Caco-2 (cell line): Measurements from ENCODE around the gene ITPKC. TPM values are rescaled to one million over a fixed set of nuclear protein-coding genes. Genes with fewer than 3 reads are reported as not detected.

Experiments used
- BruUV-seq: library from RNA; stranded (reverse); fragments of 400-500 nt; replicated peaks from 2 replicates; lab custom pipeline; 2021; lab: Mats Ljungman, UMichigan
- CTCF ChIA-PET: fragments of 300-600 bp; sonication (Branson Sonifier 250); formaldehyde crosslinking; loops from one replicate; lab custom pipeline; 2022; ENCODE audit warnings: antibody characterized with exemption; lab: Charles Lee
- POLR2A ChIA-PET: fragments of 300-600 bp; sonication (Branson Sonifier 250); formaldehyde crosslinking; loops from one replicate; lab custom pipeline; 2022; ENCODE audit warnings: antibody characterized with exemption; lab: Charles Lee
- DNase-seq, 2 experiments: peaks; one replicate each; pipeline versions ENCODE4 v3.0.0 to v3.0.0-alpha.2; 2020 to 2022
- H3K27me3 ChIP-seq: replicated peaks from 2 replicates; pipeline ENCODE4 v1.6.0; 2011; ENCODE audit warnings: low read length; ENCODE audit not compliant: control insufficient read depth, insufficient read depth
- H3K36me3 ChIP-seq: 2 replicates; pipeline ENCODE4 v1.5.1; 2011; ENCODE audit warnings: low read length; ENCODE audit not compliant: control insufficient read depth, insufficient read depth
- H3K4me1 ChIP-seq: fragments of 250-450 bp; sonication (Bioruptor Pico); 2 replicates; pipeline ENCODE4 v1.5.1; 2020; ENCODE audit warnings: mild to moderate bottlenecking
- H3K4me3 ChIP-seq: 2 replicates; pipeline ENCODE4 v1.5.1; 2011; ENCODE audit warnings: low read depth, mild to moderate bottlenecking, control low read depth, low read length
- H3K9me3 ChIP-seq: fragments of 250-450 bp; sonication (Bioruptor Pico); 2 replicates; pipeline ENCODE4 v1.5.1; 2020; ENCODE audit warnings: mild to moderate bottlenecking, moderate library complexity
- H3K27ac Mint-ChIP-seq: one replicate; pipeline ENCODE4 v1.8.0; 2022; ENCODE audit warnings: mixed read lengths; ENCODE audit not compliant: unreplicated experiment
- H3K27me3 Mint-ChIP-seq: one replicate; pipeline ENCODE4 v1.8.0; 2022; ENCODE audit warnings: mixed read lengths; ENCODE audit not compliant: insufficient read depth, unreplicated experiment
- H3K36me3 Mint-ChIP-seq: one replicate; pipeline ENCODE4 v1.8.0; 2022; ENCODE audit warnings: mild to moderate bottlenecking, mixed read lengths; ENCODE audit not compliant: insufficient read depth, unreplicated experiment
- H3K4me1 Mint-ChIP-seq: one replicate; pipeline ENCODE4 v1.8.0; 2022; ENCODE audit warnings: low read depth, mixed read lengths; ENCODE audit not compliant: unreplicated experiment
- H3K4me3 Mint-ChIP-seq: one replicate; pipeline ENCODE4 v1.8.0; 2022; ENCODE audit warnings: mild to moderate bottlenecking, moderate library complexity, mixed read lengths; ENCODE audit not compliant: unreplicated experiment
- H3K9me3 Mint-ChIP-seq: one replicate; pipeline ENCODE4 v1.8.0; 2022; ENCODE audit warnings: mixed read lengths; ENCODE audit not compliant: unreplicated experiment
- CTCF ChIP-seq, 2 experiments: fragments of 200-600 bp in 1 of 2; IDR thresholded peaks; 1 replicate in 1 of 2; 2 replicates in 1 of 2; pipeline versions ENCODE4 v1.5.1 to v1.8.0; 2011 to 2022; ENCODE audit warnings: antibody characterized with exemption in 1 of 2, control low read depth in 1 of 2, inconsistent platforms in 1 of 2, low read depth in 1 of 2, low read length in 1 of 2, mild to moderate bottlenecking in 1 of 2, moderate library complexity in 1 of 2; ENCODE audit not compliant: insufficient read depth in 1 of 2, severe bottlenecking in 1 of 2, unreplicated experiment in 1 of 2
- intact Hi-C: fragments of 100-400 bp; cut with micrococcal nuclease; formaldehyde crosslinking; loops from one replicate; pipeline ENCODE4 v1.10.0; 2022; ENCODE audit not compliant: unreplicated experiment
- total RNA-seq: library from RNA; stranded (reverse); gene quantifications from 2 replicates; pipeline ENCODE4 v1.2.3, GENCODE V29; 2022

Gene ITPKC
- total RNA-seq, 1 experiment from 2014 or later: 31.2 TPM

GRCh38 chr19:40713939-40714338 lies 3.0 kb upstream of the ITPKC start:
- H3K4me3 ChIP-seq: no peak overlapping the region
- POLR2A ChIA-PET: no interaction called here
- H3K27ac Mint-ChIP-seq: no peak overlapping the region

GRCh38 chr19:40714441-40715299 lies 2.2 kb upstream of the ITPKC start:
- Mint-ChIP-seq H3K27ac (peak overlapping the region; percentile 93), H3K36me3 (peaks cover 71% of the 10 kb centered on the region), H3K4me1 (peaks cover 8% of the 10 kb centered on the region), H3K27me3 (no peaks in the 10 kb centered on the region), H3K4me3 (peak overlapping the region; percentile 84), H3K9me3 (no peaks in the 10 kb centered on the region)
- intact Hi-C loops: loop anchor here (1.0 kb wide), 1 partner anchor 24 kb away; the partner anchor contains the start of gene NUMBL
- TF ChIP-seq CTCF (IDR thresholded peaks at IDR 0.05; ENCODE audit: insufficient read depth in 1 of 2, low read depth in 1 of 2, low read length in 1 of 2, severe bottlenecking in 1 of 2, unreplicated experiment in 1 of 2): no peak
- peak; percentile 94 to 97 for DNase-seq
- Histone ChIP-seq H3K9me3 (no peaks in the 10 kb centered on the region), H3K36me3 (peaks cover 4% of the 10 kb centered on the region), H3K27me3 (no peaks in the 10 kb centered on the region), H3K4me1 (peaks cover 3% of the 10 kb centered on the region; the same call in 1 of the 2 replicates), H3K4me3 (peak overlapping the region; percentile 67)
- BruUV-seq: no TSS peak
- ChIA-PET CTCF (interaction anchor here (0.6 kb wide), 1 partner anchor 622 kb away, joined by 7 read pairs; no protein-coding TSS in a partner anchor), POLR2A (no interaction called here)

More at GRCh38 chr19:40713939-40714338, 3.0 kb upstream of the ITPKC start:
- no peak for TF ChIP-seq CTCF (IDR thresholded peaks at IDR 0.05; ENCODE audit: insufficient read depth in 1 of 2, low read depth in 1 of 2, low read length in 1 of 2, severe bottlenecking in 1 of 2, unreplicated experiment in 1 of 2)
- DNase-seq: no peak
- no TSS peak for BruUV-seq
- Mint-ChIP-seq H3K4me3 (peak overlapping the region; percentile 84), H3K36me3 (peaks cover 74% of the 10 kb centered on the region), H3K27me3 (no peaks in the 10 kb centered on the region), H3K4me1 (peaks cover 8% of the 10 kb centered on the region), H3K9me3 (no peaks in the 10 kb centered on the region)
- intact Hi-C loops: no loop called here
- Histone ChIP-seq H3K36me3 (peaks cover 4% of the 10 kb centered on the region), H3K9me3 (no peaks in the 10 kb centered on the region), H3K4me1 (no peaks in the 10 kb centered on the region), H3K27me3 (no peaks in the 10 kb centered on the region)
- CTCF ChIA-PET: no interaction called here

GRCh38 chr19:40716031-40716481 lies 856 bp upstream of the ITPKC start:
- peak in 1 of 2 experiments; percentile 24 for DNase-seq
- peaks cover 6% of the 10 kb centered on the region; the same call in 1 of the 2 replicates for H3K4me1 ChIP-seq
- peaks cover 3% of the 10 kb centered on the region for H3K36me3 ChIP-seq
- peaks cover 18% of the 10 kb centered on the region for H3K4me1 Mint-ChIP-seq
- H3K4me3 ChIP-seq: peak overlapping the region; percentile 67
- no peaks in the 10 kb centered on the region for H3K9me3 Mint-ChIP-seq
- ChIA-PET POLR2A (interaction anchor here (0.5 to 2.4 kb wide), 7 partner anchors 9 to 62 kb away, joined by 3 to 33 read pairs (median 5); partner anchors contain the start of genes ACTMAP, NUMBL, RAB4B and SNRPA), CTCF (no interaction called here)
- no peaks in the 10 kb centered on the region for H3K27me3 ChIP-seq
- H3K9me3 ChIP-seq: no peaks in the 10 kb centered on the region
- peaks cover 67% of the 10 kb centered on the region for H3K36me3 Mint-ChIP-seq
- peak overlapping the region; percentile 84 for H3K4me3 Mint-ChIP-seq
- intact Hi-C loops: loop anchor here (1.0 to 2.0 kb wide), 3 partner anchors 35 to 83 kb away; partner anchors contain the start of genes EGLN2 and SNRPA
- no peaks in the 10 kb centered on the region for H3K27me3 Mint-ChIP-seq
- peak overlapping the region; percentile 93 for H3K27ac Mint-ChIP-seq
- no TSS peak for BruUV-seq
- TF ChIP-seq CTCF (IDR thresholded peaks at IDR 0.05; ENCODE audit: insufficient read depth in 1 of 2, low read depth in 1 of 2, low read length in 1 of 2, severe bottlenecking in 1 of 2, unreplicated experiment in 1 of 2): no peak
